GM21390 (cell line): ENCODE results near the gene TRERF1.
"Not testable (repeated sequence)": the region's sequence is repeated elsewhere in the genome, so short reads cannot be mapped to it uniquely, and the experiment has no call there.

Source experiments
- ATAC-seq: cut with Tn5 transposase; IDR thresholded peaks from one replicate; pipeline ENCODE4 v1.9.1; 2021; ENCODE audit not compliant: unreplicated experiment

The TRERF1 gene

GRCh38 chr6:42450477-42451332 lies 1.0 kb downstream of the TRERF1 start:
- ATAC-seq = no peak

GRCh38 chr6:42449917-42450476 lies 1.7 kb downstream of the TRERF1 start:
- ATAC-seq = no peak

GRCh38 chr6:42448927-42449659 lies 2.6 kb downstream of the TRERF1 start:
- no peak for ATAC-seq

GRCh38 chr6:42448391-42448790 lies 3.3 kb downstream of the TRERF1 start:
- no peak for ATAC-seq

GRCh38 chr6:42446996-42447395 lies 4.7 kb downstream of the TRERF1 start:
- ATAC-seq = no peak

GRCh38 chr6:42446370-42446769 lies 5.4 kb downstream of the TRERF1 start:
- ATAC-seq = no peak

GRCh38 chr6:42445955-42446354 lies 5.8 kb downstream of the TRERF1 start:
- not testable (repeated sequence) for ATAC-seq

- ATAC-seq = no peak
Observed at GRCh38 chr6:42443312-42444060, 8.2 kb downstream of the TRERF1 start.

GRCh38 chr6:42441697-42442081 lies 10.0 kb downstream of the TRERF1 start:
- ATAC-seq = no peak

GRCh38 chr6:42440778-42441696 lies 10.7 kb downstream of the TRERF1 start:
- ATAC-seq = no peak

GRCh38 chr6:42440027-42440426 lies 11.7 kb downstream of the TRERF1 start:
- ATAC-seq = no peak

GRCh38 chr6:42436825-42437224 lies 14.9 kb downstream of the TRERF1 start:
- ATAC-seq = no peak

GRCh38 chr6:42434237-42434636 lies 17.5 kb downstream of the TRERF1 start:
- no peak for ATAC-seq

- no peak for ATAC-seq
Observed at GRCh38 chr6:42433409-42433808, 18.3 kb downstream of the TRERF1 start.

- ATAC-seq = no peak
Observed at GRCh38 chr6:42431877-42432276, 19.8 kb downstream of the TRERF1 start.

- ATAC-seq = no peak
Observed at GRCh38 chr6:42431356-42431755, 20.4 kb downstream of the TRERF1 start.

GRCh38 chr6:42429836-42430235 lies 21.9 kb downstream of the TRERF1 start:
- no peak for ATAC-seq

- ATAC-seq = no peak
Observed at GRCh38 chr6:42429042-42429585, 22.6 kb downstream of the TRERF1 start.

GRCh38 chr6:42428326-42429041 lies 23.2 kb downstream of the TRERF1 start:
- no peak for ATAC-seq
